GM10266 (cell line): ENCODE measurements around the gene SFR1.
"Not testable (repeated sequence)": the region's sequence is repeated elsewhere in the genome, so short reads cannot be mapped to it uniquely, and the experiment has no call there.

ENCODE experiments used
- DNase-seq: peaks from one replicate; pipeline ENCODE4 v3.0.0; 2012; ENCODE audit errors: extremely low spot score
- TF ChIP-seq, protein P1 (sequence below): IDR thresholded peaks from 2 replicates; pipeline ENCODE4 v1.5.1; 2012; ENCODE audit warnings: mild to moderate bottlenecking, low read depth; ENCODE audit not compliant: control insufficient read depth, insufficient read depth; ENCODE audit errors: missing control alignments

Gene SFR1

DNA sequence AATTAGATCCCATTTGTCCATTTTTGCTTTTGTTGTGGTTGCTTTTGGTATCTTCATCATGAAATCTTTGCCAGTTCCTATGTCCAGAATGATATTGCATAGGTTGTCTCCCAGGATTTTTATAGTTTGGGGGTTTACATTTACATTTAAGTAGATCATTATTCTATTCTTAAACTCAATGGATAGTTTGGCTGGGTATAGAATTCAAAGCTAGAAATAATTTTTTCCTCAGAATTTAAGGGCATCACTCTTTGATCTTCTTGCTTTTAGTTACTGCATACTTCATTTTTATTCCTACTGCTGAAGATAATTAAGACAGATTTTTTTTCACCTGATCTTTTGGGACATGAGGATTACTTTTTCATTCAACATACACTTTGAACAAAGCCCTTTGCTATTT is 29.8 kb downstream of the SFR1 start:
- TF ChIP-seq, protein P1, sequence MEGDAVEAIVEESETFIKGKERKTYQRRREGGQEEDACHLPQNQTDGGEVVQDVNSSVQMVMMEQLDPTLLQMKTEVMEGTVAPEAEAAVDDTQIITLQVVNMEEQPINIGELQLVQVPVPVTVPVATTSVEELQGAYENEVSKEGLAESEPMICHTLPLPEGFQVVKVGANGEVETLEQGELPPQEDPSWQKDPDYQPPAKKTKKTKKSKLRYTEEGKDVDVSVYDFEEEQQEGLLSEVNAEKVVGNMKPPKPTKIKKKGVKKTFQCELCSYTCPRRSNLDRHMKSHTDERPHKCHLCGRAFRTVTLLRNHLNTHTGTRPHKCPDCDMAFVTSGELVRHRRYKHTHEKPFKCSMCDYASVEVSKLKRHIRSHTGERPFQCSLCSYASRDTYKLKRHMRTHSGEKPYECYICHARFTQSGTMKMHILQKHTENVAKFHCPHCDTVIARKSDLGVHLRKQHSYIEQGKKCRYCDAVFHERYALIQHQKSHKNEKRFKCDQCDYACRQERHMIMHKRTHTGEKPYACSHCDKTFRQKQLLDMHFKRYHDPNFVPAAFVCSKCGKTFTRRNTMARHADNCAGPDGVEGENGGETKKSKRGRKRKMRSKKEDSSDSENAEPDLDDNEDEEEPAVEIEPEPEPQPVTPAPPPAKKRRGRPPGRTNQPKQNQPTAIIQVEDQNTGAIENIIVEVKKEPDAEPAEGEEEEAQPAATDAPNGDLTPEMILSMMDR: no peak

DNA sequence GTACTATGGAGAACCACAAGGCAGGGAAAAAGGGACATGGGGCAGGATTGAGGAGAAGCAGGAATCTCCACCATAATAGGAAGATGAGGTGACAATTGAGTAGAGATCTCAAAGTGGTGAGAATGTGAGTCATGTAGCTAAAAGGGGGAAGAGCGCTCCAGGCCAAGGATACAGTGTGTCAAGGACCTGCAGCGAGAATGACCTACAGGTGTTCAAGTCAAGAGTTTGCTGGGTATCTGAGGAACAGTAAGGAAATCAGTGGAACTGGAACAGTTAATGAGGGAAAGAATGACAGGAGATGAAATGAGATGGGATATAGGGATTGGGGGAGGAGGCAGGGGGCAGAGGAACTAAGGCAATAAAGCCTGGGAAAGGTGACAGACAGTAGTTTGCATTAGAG is 33.6 kb downstream of the SFR1 start:
- no peak for DNase-seq
- TF ChIP-seq, protein P1: no peak

More for the DNA sequence above, 29.8 kb downstream of the SFR1 start:
- DNase-seq: no peak

DNA sequence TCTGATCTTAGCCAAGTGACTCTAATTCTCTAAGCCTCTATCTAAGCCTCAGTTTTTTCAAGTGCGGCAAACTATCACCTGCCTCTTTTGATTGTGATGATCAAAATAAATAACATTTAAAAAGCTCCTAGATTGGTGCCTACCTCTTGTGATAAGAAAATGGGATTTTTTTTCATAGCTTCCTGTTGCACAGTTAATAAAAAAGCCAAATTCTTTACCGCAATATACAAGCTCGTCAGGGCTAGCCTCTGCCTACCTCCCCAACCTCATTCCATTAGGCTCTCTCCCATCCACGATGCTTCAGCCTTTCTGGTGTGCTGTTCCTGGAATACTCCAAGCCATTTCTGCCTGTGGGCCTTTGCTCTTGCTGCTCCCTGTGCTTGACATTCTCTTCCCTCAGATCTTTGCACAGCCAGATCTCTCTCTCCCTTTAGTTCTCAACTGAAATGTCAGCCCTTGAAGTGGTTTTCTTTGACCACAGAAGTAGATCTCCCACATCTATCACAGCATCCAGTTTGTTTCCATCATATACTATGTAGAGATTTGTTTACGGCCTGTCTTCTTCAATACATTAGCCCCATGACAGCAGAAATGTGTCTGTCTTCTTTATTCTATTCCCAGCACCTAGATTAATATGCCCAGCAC is 48.8 kb downstream of the SFR1 start:
- TF ChIP-seq, protein P1: no peak

DNA sequence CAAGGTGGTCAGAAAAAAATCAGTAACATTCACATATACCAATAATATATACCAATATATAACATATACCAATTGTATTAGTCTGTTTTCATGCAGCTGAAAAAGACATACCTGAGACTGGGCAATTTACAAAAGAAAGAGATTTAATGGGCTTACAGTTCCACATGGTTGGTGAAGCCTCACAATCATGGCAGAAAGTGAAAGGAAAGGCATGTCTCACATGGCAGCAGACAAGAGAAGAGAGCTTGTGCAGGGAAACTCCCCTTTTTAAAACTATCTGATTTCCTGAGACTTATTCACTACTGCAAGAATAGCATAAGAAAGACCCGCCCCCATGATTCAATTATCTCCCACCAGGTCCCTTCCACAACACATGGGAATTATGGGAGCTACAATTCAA is 52.2 kb downstream of the SFR1 start:
- DNase-seq: not testable (repeated sequence)

More for the DNA sequence above, 48.8 kb downstream of the SFR1 start:
- no peak for DNase-seq
